ENCODE measurements around the gene MLF2. TPM values are rescaled to one million over a fixed set of nuclear protein-coding genes. Genes with fewer than 3 reads are reported as not detected.
"Not testable (repeated sequence)": the region's sequence is repeated elsewhere in the genome, so short reads cannot be mapped to it uniquely, and the experiment has no call there.

Gene MLF2
- total and polyA plus RNA-seq, 2 of the 13 experiments (the other 11 are each of a cell fraction or from before 2014, with no cell fraction given), result 88.1 to 167 TPM

- intact Hi-C loops (cut with micrococcal nuclease; ENCODE audit: unreplicated experiment); H4K20me1 ChIP-seq (ENCODE audit: insufficient read depth, low read length); H3K27me3 ChIP-seq (ENCODE audit: control insufficient read depth in 1 of 2, insufficient read depth in 2 of 2, low read length in 2 of 2); POLR2A ChIA-PET; FAIRE-seq; BruUV-seq (replicated peaks); H3K79me2 ChIP-seq (ENCODE audit: insufficient read depth, low read length); H2AFZ ChIP-seq (ENCODE audit: low read length); H3K9me3 ChIP-seq (ENCODE audit: low read length); H3K4me1 ChIP-seq (ENCODE audit: insufficient read depth, low read length); ATAC-seq; CTCF ChIA-PET (ENCODE audit: low intra/inter-chr PET ratio, low total read pairs); H3K9ac ChIP-seq (ENCODE audit: insufficient read depth, low read depth, low read length); H3K4me3 ChIP-seq (replicated peaks in 1 of 3; ENCODE audit: insufficient read depth in 1 of 3, low read depth in 2 of 3, low read length in 3 of 3); DNase-seq (ENCODE audit: low spot score); H3K4me2 ChIP-seq (ENCODE audit: low read depth, low read length); in situ Hi-C loops (cut with HindIII; ENCODE audit: extremely low pct_ligation_motif_present, low pct_unique_long_range_greater_than_20kb); H3K27ac ChIP-seq (ENCODE audit: extremely low read length, insufficient read depth, low read length): not testable (repeated sequence)
- 36% methylated on average over 7 of the region's 7 CpGs for WGBS (ENCODE audit: low lambda C conversion rate)
- peaks cover 16 to 18% of the 10 kb centered on the region in 2 experiments; a peak in 4 of 5 replicates for H3K36me3 ChIP-seq (replicated peaks in 1 of 2; ENCODE audit: control insufficient read depth in 1 of 2, insufficient read depth in 2 of 2, low read length in 2 of 2)
- peak; percentile 89 for TF ChIP-seq ZNF430 (CRISPR knock-in tag; IDR thresholded peaks at IDR 0.05)
Observed at GRCh38 chr12:6743300-6743699, 9.6 kb downstream of the MLF2 start.

GRCh38 chr12:6742834-6743233 is 10.1 kb downstream of the MLF2 start:
- ATAC-seq (no peak), DNase-seq (ENCODE audit: low spot score) (no peak), FAIRE-seq (no peak)
- H3K27me3 ChIP-seq (ENCODE audit: control insufficient read depth in 1 of 2, insufficient read depth in 2 of 2, low read length in 2 of 2), result no peaks in the 10 kb centered on the region
- H4K20me1 ChIP-seq (ENCODE audit: insufficient read depth, low read length), result no peaks in the 10 kb centered on the region
- no peaks in the 10 kb centered on the region for H3K9me3 ChIP-seq (ENCODE audit: low read length)
- H3K79me2 ChIP-seq (ENCODE audit: insufficient read depth, low read length), result no peaks in the 10 kb centered on the region
- H3K9ac ChIP-seq (ENCODE audit: insufficient read depth, low read depth, low read length), result no peak overlapping the region
- H3K27ac ChIP-seq (ENCODE audit: extremely low read length, insufficient read depth, low read length), result no peak overlapping the region
- peaks cover 12 to 13% of the 10 kb centered on the region in 2 experiments; a peak in 4 of 5 replicates for H3K36me3 ChIP-seq (replicated peaks in 1 of 2; ENCODE audit: control insufficient read depth in 1 of 2, insufficient read depth in 2 of 2, low read length in 2 of 2)
- ChIA-PET POLR2A (interaction anchor here (1.3 kb wide), 1 partner anchor 10 kb away, joined by 4 read pairs; the partner anchor contains the start of gene MLF2), CTCF (ENCODE audit: low intra/inter-chr PET ratio, low total read pairs) (no interaction called here)
- in situ Hi-C loops (cut with HindIII; ENCODE audit: extremely low pct_ligation_motif_present, low pct_unique_long_range_greater_than_20kb), result no loop called here
- TF ChIP-seq ZBTB7A (CRISPR knock-in tag; IDR thresholded peaks at IDR 0.05), result no peak
- no peak for TF ChIP-seq AHR (CRISPR knock-in tag; IDR thresholded peaks at IDR 0.05)
- no peak for TF ChIP-seq FOXK1 (CRISPR knock-in tag; IDR thresholded peaks at IDR 0.05; ENCODE audit: borderline replicate concordance, low read depth)
- no peak for TF ChIP-seq MED1 (CRISPR knock-in tag; IDR thresholded peaks at IDR 0.05)
- TF ChIP-seq MLXIP (CRISPR knock-in tag; IDR thresholded peaks at IDR 0.05; ENCODE audit: borderline replicate concordance), result no peak
- TF ChIP-seq ZEB1 (IDR thresholded peaks at IDR 0.05; ENCODE audit: insufficient replicate concordance, low read depth), result no peak
- TF ChIP-seq CBX1 (IDR thresholded peaks at IDR 0.05; ENCODE audit: low read depth), result no peak
- no TSS peak for BruUV-seq (replicated peaks)
- H2AFZ ChIP-seq (ENCODE audit: low read length), result no peak overlapping the region
- intact Hi-C loops (cut with micrococcal nuclease; ENCODE audit: unreplicated experiment), result no loop called here
- 52% methylated on average over 3 of the region's 3 CpGs for WGBS (ENCODE audit: low lambda C conversion rate)
- no peak overlapping the region for H3K4me2 ChIP-seq (ENCODE audit: low read depth, low read length)
- no peaks in the 10 kb centered on the region; the same call in 1 of the 2 replicates for H3K4me1 ChIP-seq (ENCODE audit: insufficient read depth, low read length)
- H3K4me3 ChIP-seq (replicated peaks in 1 of 3; ENCODE audit: insufficient read depth in 1 of 3, low read depth in 2 of 3, low read length in 3 of 3), result no peak overlapping the region
